Endothelial cell (in vitro differentiated cells): ENCODE measurements around the gene AHCYL1. TPM values are rescaled to one million over a fixed set of nuclear protein-coding genes. Genes with fewer than 3 reads are reported as not detected.

Experiments used
- DNase-seq: peaks from one replicate; pipeline ENCODE4 v3.0.0; 2021; ENCODE audit warnings: low spot score
- H3K27ac Mint-ChIP-seq: one replicate; pipeline ENCODE4 v1.8.0; 2021; ENCODE audit warnings: mixed read lengths, inconsistent platforms; ENCODE audit not compliant: unreplicated experiment
- H3K27me3 Mint-ChIP-seq: one replicate; pipeline ENCODE4 v1.8.0; 2021; ENCODE audit warnings: mild to moderate bottlenecking, moderate library complexity, mixed read lengths, inconsistent platforms; ENCODE audit not compliant: unreplicated experiment
- H3K36me3 Mint-ChIP-seq: one replicate; pipeline ENCODE4 v1.8.0; 2021; ENCODE audit warnings: mild to moderate bottlenecking, low read depth, mixed read lengths, inconsistent platforms; ENCODE audit not compliant: unreplicated experiment
- H3K4me1 Mint-ChIP-seq: one replicate; pipeline ENCODE4 v1.8.0; 2021; ENCODE audit warnings: mild to moderate bottlenecking, mixed read lengths, inconsistent platforms; ENCODE audit not compliant: unreplicated experiment
- H3K4me3 Mint-ChIP-seq: one replicate; pipeline ENCODE4 v1.8.0; 2021; ENCODE audit warnings: mild to moderate bottlenecking, mixed read lengths, inconsistent platforms; ENCODE audit not compliant: unreplicated experiment
- H3K9me3 Mint-ChIP-seq: one replicate; pipeline ENCODE4 v1.8.0; 2021; ENCODE audit warnings: mixed read lengths, inconsistent platforms; ENCODE audit not compliant: unreplicated experiment
- CTCF ChIP-seq: fragments of 200-600 bp; sonication (generic); IDR thresholded peaks from one replicate; pipeline ENCODE4 v1.5.0; 2021; ENCODE audit warnings: antibody characterized with exemption; ENCODE audit not compliant: unreplicated experiment
- total RNA-seq: library from RNA; stranded (reverse); fragmentation: NEBNext Ultra II Directional; extraction: Animal tissue kit (Norgen Biotek cat#: 25700); gene quantifications from one replicate; pipeline ENCODE4 v1.2.1, GENCODE V29; 2021; ENCODE audit not compliant: unreplicated experiment

Gene AHCYL1
- total RNA-seq, 1 donor from 2014 or later = 63.7 TPM

DNA sequence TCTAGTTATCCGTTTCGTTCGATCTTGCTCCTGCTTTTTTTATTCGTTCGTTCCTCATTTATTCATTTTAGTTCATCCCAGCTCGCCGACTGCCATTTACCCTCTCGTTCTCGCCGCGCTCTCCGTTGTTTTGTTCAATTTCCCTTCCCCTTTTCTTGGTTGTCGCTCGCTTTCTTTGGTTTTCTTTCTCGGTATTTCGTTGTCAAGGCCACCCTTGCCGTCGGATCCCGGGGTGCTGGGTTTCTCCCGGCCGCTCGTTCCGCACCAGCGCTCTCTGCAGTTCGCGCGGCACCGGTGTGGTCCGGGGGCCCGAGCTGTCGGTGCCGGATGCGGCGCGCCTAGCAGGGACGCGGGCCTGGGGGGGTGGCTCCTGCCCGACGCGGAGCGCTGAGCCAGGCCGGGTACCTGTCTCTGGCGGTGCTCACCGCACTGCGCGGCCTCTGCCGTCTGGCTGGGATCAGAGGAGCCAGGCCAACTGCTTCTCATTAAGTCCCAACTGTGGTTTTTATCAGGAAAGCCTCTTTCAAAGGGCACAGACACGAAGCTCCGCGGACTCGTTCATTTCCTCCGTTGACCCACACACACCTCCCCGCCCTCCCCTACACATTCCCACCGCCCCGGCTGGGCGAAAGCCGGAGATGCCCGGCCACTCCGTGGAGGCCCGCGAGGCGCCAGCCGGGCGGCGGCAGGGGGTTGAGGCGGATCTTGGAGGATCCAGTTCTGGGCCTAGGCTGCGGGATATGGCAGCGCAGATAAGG, 84.3 kb downstream of the AHCYL1 start:
- Mint-ChIP-seq H3K27me3 (peaks cover 24% of the 10 kb centered on the region), H3K4me3 (peak overlapping the region; percentile 80), H3K27ac (peak overlapping the region; percentile 17), H3K4me1 (peaks cover 10% of the 10 kb centered on the region), H3K36me3 (peaks cover 13% of the 10 kb centered on the region), H3K9me3 (no peaks in the 10 kb centered on the region)
- no peak for TF ChIP-seq CTCF
- DNase-seq = no peak

DNA sequence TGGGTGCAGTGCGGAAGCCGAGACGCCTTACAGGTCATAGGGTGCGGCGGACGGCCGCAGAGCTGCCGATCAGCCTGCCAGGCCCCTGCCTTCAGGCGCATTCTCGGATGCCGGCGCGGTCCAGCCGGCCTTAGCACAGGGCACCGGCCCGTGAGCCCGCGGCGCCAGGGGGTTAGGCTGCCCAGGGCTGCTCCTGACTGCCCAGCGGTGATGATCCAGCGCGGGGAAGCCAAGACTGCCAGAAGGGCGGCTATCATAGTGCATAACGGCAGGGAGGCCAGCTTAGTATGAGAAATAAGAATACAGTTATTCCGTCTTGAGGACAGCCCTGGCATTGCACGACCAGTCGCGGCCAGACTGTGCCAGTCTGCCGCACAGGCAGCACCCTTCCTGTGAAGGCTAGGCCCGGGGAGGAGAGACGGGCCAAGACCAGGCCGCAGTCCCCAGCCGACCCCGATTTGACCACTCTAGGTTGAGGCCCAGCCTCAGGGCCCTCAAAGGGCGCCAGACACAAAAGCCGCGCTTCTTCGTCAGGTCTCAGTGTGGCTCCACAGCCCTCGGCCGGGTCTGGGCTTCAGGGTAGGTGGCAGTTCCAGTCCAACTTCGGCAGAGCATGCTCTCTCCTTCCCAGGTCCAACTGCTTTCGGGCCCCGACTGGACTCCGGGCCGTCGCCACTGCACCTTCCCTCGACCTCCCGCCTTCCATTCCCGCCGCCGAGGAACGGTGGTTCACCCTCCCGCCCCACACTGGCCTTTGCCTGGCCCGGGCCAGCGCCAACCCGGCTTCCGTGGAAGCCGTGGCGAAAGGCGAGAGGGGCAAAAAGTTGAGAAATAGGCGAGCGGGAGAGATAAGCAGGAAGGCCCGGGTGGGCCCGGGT, 85.1 kb downstream of the AHCYL1 start:
- TF ChIP-seq CTCF = no peak
- H3K27ac Mint-ChIP-seq = no peak overlapping the region
- H3K9me3 Mint-ChIP-seq = no peaks in the 10 kb centered on the region
- H3K4me3 Mint-ChIP-seq = no peak overlapping the region
- H3K4me1 Mint-ChIP-seq = peaks cover 8% of the 10 kb centered on the region
- peaks cover 24% of the 10 kb centered on the region for H3K27me3 Mint-ChIP-seq
- H3K36me3 Mint-ChIP-seq = peaks cover 13% of the 10 kb centered on the region
- DNase-seq = no peak

- Mint-ChIP-seq H3K4me1 (peaks cover 8% of the 10 kb centered on the region), H3K36me3 (peaks cover 13% of the 10 kb centered on the region), H3K4me3 (no peak overlapping the region), H3K27ac (no peak overlapping the region), H3K27me3 (peaks cover 24% of the 10 kb centered on the region), H3K9me3 (no peaks in the 10 kb centered on the region)
- DNase-seq = no peak
- no peak for TF ChIP-seq CTCF
Measured at GRCh38 chr1:110070282-110070669, 85.7 kb downstream of the AHCYL1 start.

GRCh38 chr1:110070671-110071242, 86.2 kb downstream of the AHCYL1 start, which contains the start of gene ALX3:
Gene ALX3, minus strand, starts transcription at chr1:110070672. Its CDS starts 60 bp downstream, at chr1:110070612.
- H3K4me3 Mint-ChIP-seq = peak within 1 kb of the TSS; percentile 29
- no peak within 1 kb of the TSS for H3K27ac Mint-ChIP-seq
- H3K4me1 Mint-ChIP-seq = peaks cover 9% of the 10 kb centered on the region
- TF ChIP-seq CTCF = no peak
- DNase-seq = no peak
- no peaks in the 10 kb centered on the region for H3K9me3 Mint-ChIP-seq
- H3K27me3 Mint-ChIP-seq = peaks cover 21% of the 10 kb centered on the region
- H3K36me3 Mint-ChIP-seq = peaks cover 13% of the 10 kb centered on the region

Other genes starting within 250 kb of the AHCYL1 start
- gene GSTM3, start 243.7 kb upstream of the AHCYL1 start, total RNA-seq = 6.9 TPM
- gene EPS8L3, start 220.8 kb upstream of the AHCYL1 start, total RNA-seq = not detected
- gene CSF1, start 73.9 kb upstream of the AHCYL1 start, total RNA-seq = 2.1 TPM
- 65.0 TPM for gene STRIP1, start 49.9 kb downstream of the AHCYL1 start, total RNA-seq
- not detected for gene ALX3, start 85.9 kb downstream of the AHCYL1 start, total RNA-seq
- gene UBL4B, start 127.7 kb downstream of the AHCYL1 start, total RNA-seq = not detected
- 46.1 TPM for gene SLC6A17, start 165.7 kb downstream of the AHCYL1 start, total RNA-seq
- 37.4 TPM for gene KCNC4, start 225.5 kb downstream of the AHCYL1 start, total RNA-seq